Fibroblast of lung (primary cell): ENCODE results near the gene CAPN3.

Experiments used
- CTCF ChIP-seq, 2 donors: IDR thresholded peaks in 1 of 2; conservative IDR thresholded peaks in 1 of 2; 1 replicate in 1 of 2; 2 replicates in 1 of 2; pipeline ENCODE4 v1.5.1; 2011 to 2012; ENCODE audit warnings: low read length in 2 of 2, control low read depth in 1 of 2, inconsistent platforms in 1 of 2, low read depth in 1 of 2, mild to moderate bottlenecking in 1 of 2
- EZH2 ChIP-seq: IDR thresholded peaks from 2 replicates; pipeline ENCODE4 v1.5.1; 2012; ENCODE audit warnings: low read length, control low read depth, mild to moderate bottlenecking; ENCODE audit errors: missing control alignments

- no peak for TF ChIP-seq CTCF (conservative IDR thresholded peaks at IDR 0.05 in 1 of 2, IDR thresholded peaks at IDR 0.05 in 1 of 2; ENCODE audit: low read depth in 1 of 2, low read length in 2 of 2)
- TF ChIP-seq EZH2 = no peak
These were observed 13.8 kb upstream of the CAPN3 start for GRCh38 chr15:42345504-42345903.
